ENCODE results near the gene KCTD19. TPM values are rescaled to one million over a fixed set of nuclear protein-coding genes. Genes with fewer than 3 reads are reported as not detected.
A peak's percentile ranks its signal among the peaks of the same experiment; 100 is the strongest.
"Not testable (repeated sequence)": the region's sequence is repeated elsewhere in the genome, so short reads cannot be mapped to it uniquely, and the experiment has no call there.

Gene KCTD19
- total and polyA plus RNA-seq, 3 experiments from 2014 or later, result 0.71 to 1.4 TPM; not detected in 1

DNA sequence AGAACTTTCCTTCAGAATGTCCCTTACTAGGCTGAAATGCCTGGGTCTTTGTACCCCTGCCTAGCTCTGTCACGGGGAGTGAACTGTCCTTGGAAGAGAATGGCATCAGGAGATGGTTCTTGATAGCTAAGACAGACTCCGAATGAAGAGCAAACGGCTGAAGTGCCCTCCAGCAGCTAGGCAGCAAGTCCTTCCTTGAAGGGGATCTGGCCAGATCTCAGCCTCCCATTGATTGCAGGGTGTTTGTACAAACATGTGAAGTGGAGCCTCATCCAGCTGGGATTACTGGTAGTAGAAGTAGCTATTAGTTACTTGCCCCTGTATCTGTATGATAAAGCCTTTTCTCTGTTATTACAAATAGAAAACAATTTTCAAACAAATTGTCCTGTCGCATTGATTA, 31.0 kb upstream of the KCTD19 start:
- Histone ChIP-seq H3K36me3 (ENCODE audit: insufficient read depth, low read length) (no peaks in the 10 kb centered on the region), H3K27me3 (ENCODE audit: insufficient read depth, low read length, poor library complexity, severe bottlenecking) (no peaks in the 10 kb centered on the region), H3K27ac (ENCODE audit: low read depth, low read length) (no peak overlapping the region), H3K4me1 (ENCODE audit: insufficient read depth, low read length) (no peaks in the 10 kb centered on the region), H3K9me3 (ENCODE audit: low read length) (no peaks in the 10 kb centered on the region), H3K4me3 (ENCODE audit: low read length) (no peak overlapping the region)
- H3K36me3 Mint-ChIP-seq, result no peaks in the 10 kb centered on the region
- ChIA-PET CTCF (no interaction called here), POLR2A (no interaction called here)
- no peak overlapping the region for H3K4me3 Mint-ChIP-seq
- H3K4me1 Mint-ChIP-seq, result no peaks in the 10 kb centered on the region
- no peak overlapping the region for H3K27ac Mint-ChIP-seq
- no peaks in the 10 kb centered on the region for H3K9me3 Mint-ChIP-seq
- peaks cover 5 to 36% of the 10 kb centered on the region in 2 donors for H3K27me3 Mint-ChIP-seq
- no peak for DNase-seq

DNA sequence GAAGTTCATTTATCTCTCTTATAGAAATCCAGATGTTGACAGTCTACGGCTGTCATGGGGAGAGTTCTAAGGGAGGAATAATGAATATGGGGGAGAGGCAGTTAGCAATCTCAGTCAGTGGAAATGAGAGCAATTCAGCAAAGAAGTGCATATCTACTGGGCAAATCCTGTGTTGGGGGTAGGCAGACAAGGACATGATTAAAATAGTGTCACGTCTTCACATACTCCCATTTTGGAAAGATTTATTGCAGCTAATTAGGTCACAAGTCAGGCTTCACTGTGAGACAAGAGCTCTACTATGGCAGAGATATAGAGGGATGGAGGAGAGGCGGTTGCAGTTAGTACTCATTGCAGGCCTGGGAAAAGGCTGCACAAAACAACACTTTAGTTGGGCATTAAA, 29.9 kb upstream of the KCTD19 start:
- H3K27me3 ChIP-seq (ENCODE audit: insufficient read depth, low read length, poor library complexity, severe bottlenecking), result no peaks in the 10 kb centered on the region
- H3K36me3 ChIP-seq (ENCODE audit: insufficient read depth, low read length), result no peaks in the 10 kb centered on the region
- H3K9me3 Mint-ChIP-seq, result no peaks in the 10 kb centered on the region
- no peak for DNase-seq
- ChIA-PET POLR2A (no interaction called here), CTCF (no interaction called here)
- no peaks in the 10 kb centered on the region for H3K9me3 ChIP-seq (ENCODE audit: low read length)
- no peaks in the 10 kb centered on the region for H3K4me1 ChIP-seq (ENCODE audit: insufficient read depth, low read length)
- H3K4me1 Mint-ChIP-seq, result no peaks in the 10 kb centered on the region
- H3K4me3 Mint-ChIP-seq, result no peak overlapping the region
- no peaks in the 10 kb centered on the region for H3K36me3 Mint-ChIP-seq
- H3K27ac ChIP-seq (ENCODE audit: low read depth, low read length), result no peak overlapping the region
- no peak overlapping the region for H3K4me3 ChIP-seq (ENCODE audit: low read length)
- H3K27ac Mint-ChIP-seq, result peak overlapping the region in 1 of 8 donors; percentile 13
- peaks cover 5 to 34% of the 10 kb centered on the region in 2 donors for H3K27me3 Mint-ChIP-seq

DNA sequence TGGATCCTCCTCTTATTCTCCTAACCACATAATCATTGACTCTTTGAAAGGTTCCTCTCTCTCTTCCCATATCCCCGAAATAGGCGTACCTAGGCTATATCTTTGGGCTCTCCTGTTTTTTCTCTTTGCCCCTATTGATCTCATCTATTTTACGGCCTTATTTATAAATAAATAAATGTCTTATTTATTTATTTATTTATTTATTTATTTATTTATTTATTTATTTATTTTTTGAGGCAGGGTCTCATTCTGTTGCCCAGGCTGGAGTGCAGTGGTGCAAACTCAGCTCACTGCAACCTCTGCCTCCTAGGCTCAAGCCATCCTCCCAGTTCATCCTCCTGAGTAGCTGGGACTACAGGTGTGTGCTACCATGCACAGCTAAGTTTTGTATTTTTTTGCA, 25.9 kb upstream of the KCTD19 start:
- H3K9me3 ChIP-seq (ENCODE audit: low read length), result not testable (repeated sequence)

DNA sequence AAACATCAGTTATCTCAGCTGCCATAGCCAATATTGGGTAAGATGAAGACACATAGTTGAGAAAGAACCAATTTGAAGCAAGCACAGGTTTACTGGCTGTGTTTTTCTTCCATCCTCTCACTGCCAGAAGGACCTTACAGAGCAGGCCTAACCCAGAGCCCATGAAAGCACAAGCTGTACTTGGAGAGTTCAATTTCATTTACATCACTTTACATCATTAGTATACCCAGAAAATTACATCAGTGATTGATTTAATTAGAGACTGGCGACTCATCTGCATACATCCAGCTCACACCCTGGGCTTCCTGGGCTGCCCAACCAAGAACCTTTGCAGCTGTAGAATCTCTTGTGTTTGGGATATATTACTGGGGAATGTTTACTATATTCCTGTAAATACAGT, 23.8 kb upstream of the KCTD19 start:
- H3K4me1 ChIP-seq (ENCODE audit: insufficient read depth, low read length), result no peaks in the 10 kb centered on the region
- no peaks in the 10 kb centered on the region for H3K9me3 ChIP-seq (ENCODE audit: low read length)
- no peaks in the 10 kb centered on the region for H3K27me3 ChIP-seq (ENCODE audit: insufficient read depth, low read length, poor library complexity, severe bottlenecking)
- H3K4me3 ChIP-seq (ENCODE audit: low read length), result no peak overlapping the region
- Mint-ChIP-seq H3K36me3 (no peaks in the 10 kb centered on the region), H3K4me1 (no peaks in the 10 kb centered on the region), H3K27me3 (peaks cover 5 to 13% of the 10 kb centered on the region in 2 donors), H3K9me3 (no peaks in the 10 kb centered on the region), H3K4me3 (no peak overlapping the region), H3K27ac (no peak overlapping the region)
- no peak overlapping the region for H3K27ac ChIP-seq (ENCODE audit: low read depth, low read length)
- no peak for DNase-seq
- ChIA-PET POLR2A (interaction anchor here (0.5 kb wide), 1 partner anchor 12 kb away, joined by 3 read pairs; no protein-coding TSS in a partner anchor), CTCF (no interaction called here)
- no peaks in the 10 kb centered on the region for H3K36me3 ChIP-seq (ENCODE audit: insufficient read depth, low read length)

More for the DNA sequence above, 25.9 kb upstream of the KCTD19 start:
- H3K4me3 Mint-ChIP-seq; DNase-seq; H3K4me1 Mint-ChIP-seq; H3K36me3 ChIP-seq (ENCODE audit: insufficient read depth, low read length); H3K4me3 ChIP-seq (ENCODE audit: low read length); H3K27ac ChIP-seq (ENCODE audit: low read depth, low read length); H3K9me3 Mint-ChIP-seq; H3K36me3 Mint-ChIP-seq; H3K27me3 ChIP-seq (ENCODE audit: insufficient read depth, low read length, poor library complexity, severe bottlenecking); POLR2A ChIA-PET; H3K4me1 ChIP-seq (ENCODE audit: insufficient read depth, low read length): not testable (repeated sequence)
- CTCF ChIA-PET, result interaction anchor here (1.2 kb wide), 1 partner anchor 26 kb away, joined by 3 read pairs; the partner anchor contains the start of genes KCTD19 and LRRC36
- H3K27ac Mint-ChIP-seq, result peak overlapping the region in 1 of 8 donors; percentile 18
- peaks cover 2 to 21% of the 10 kb centered on the region in 2 donors for H3K27me3 Mint-ChIP-seq

DNA sequence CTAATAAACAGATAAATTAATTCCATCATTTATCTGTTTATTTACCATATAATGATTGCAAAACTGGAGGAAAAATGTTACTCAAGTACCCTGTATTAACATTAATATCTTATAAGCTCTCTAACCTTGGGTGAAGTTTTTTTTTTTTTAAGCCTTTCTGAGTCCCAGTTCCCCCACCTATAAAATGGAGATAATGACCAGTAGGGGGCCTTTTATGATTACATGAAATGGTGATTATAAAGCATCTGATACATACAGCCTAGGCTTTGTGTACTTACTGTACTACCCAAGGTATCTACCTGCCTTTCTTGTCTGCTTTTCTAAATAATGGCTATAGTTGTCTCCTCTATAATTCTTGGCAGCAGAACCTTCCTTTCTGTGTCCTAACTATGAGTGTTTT, 22.6 kb upstream of the KCTD19 start:
- H3K4me3 ChIP-seq (ENCODE audit: low read length), result no peak overlapping the region
- CTCF ChIA-PET, result interaction anchor here (1.5 kb wide), 1 partner anchor 11 kb away, joined by 3 read pairs; no protein-coding TSS in a partner anchor
- Mint-ChIP-seq H3K27me3 (peaks cover 5 to 8% of the 10 kb centered on the region in 2 donors), H3K4me1 (no peaks in the 10 kb centered on the region), H3K27ac (no peak overlapping the region), H3K4me3 (no peak overlapping the region), H3K9me3 (no peaks in the 10 kb centered on the region), H3K36me3 (no peaks in the 10 kb centered on the region)
- peak in 1 of 5 donors; percentile 7 for DNase-seq
- H3K27me3 ChIP-seq (ENCODE audit: insufficient read depth, low read length, poor library complexity, severe bottlenecking), result peaks cover 2% of the 10 kb centered on the region
- no peaks in the 10 kb centered on the region for H3K9me3 ChIP-seq (ENCODE audit: low read length)
- POLR2A ChIA-PET, result no interaction called here
- H3K27ac ChIP-seq (ENCODE audit: low read depth, low read length), result no peak overlapping the region
- no peaks in the 10 kb centered on the region for H3K4me1 ChIP-seq (ENCODE audit: insufficient read depth, low read length)
- H3K36me3 ChIP-seq (ENCODE audit: insufficient read depth, low read length), result no peaks in the 10 kb centered on the region

DNA sequence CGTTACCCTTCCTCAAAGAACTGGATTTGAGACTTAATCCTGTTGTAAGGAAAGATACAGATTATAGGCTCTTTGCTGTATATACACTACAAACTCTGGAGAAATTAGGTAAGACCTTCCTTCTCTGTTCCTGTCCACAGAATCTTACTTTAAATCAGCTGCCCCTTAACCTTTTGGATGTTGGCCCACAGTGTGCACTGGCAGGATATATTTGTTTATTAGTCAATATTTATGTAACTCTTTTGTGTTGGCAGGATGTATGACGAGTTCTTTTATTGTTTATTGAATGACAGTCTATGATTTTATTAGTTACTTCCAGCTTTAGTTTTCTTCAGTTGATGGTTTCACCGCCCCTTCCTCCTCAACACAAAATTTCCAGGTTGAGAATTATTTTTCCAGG, 19.8 kb upstream of the KCTD19 start:
- Mint-ChIP-seq H3K36me3 (no peaks in the 10 kb centered on the region), H3K27me3 (peaks cover 10 to 12% of the 10 kb centered on the region in 2 donors), H3K9me3 (no peaks in the 10 kb centered on the region), H3K4me1 (no peaks in the 10 kb centered on the region), H3K4me3 (no peak overlapping the region), H3K27ac (no peak overlapping the region)
- Histone ChIP-seq H3K4me3 (ENCODE audit: low read length) (no peak overlapping the region), H3K27me3 (ENCODE audit: insufficient read depth, low read length, poor library complexity, severe bottlenecking) (peaks cover 4% of the 10 kb centered on the region), H3K4me1 (ENCODE audit: insufficient read depth, low read length) (no peaks in the 10 kb centered on the region), H3K36me3 (ENCODE audit: insufficient read depth, low read length) (no peaks in the 10 kb centered on the region), H3K9me3 (ENCODE audit: low read length) (no peaks in the 10 kb centered on the region), H3K27ac (ENCODE audit: low read depth, low read length) (no peak overlapping the region)
- CTCF ChIA-PET, result interaction anchor here (1.3 kb wide), 1 partner anchor 174 kb away, joined by 3 read pairs; no protein-coding TSS in a partner anchor
- no peak for DNase-seq
- POLR2A ChIA-PET, result no interaction called here

DNA sequence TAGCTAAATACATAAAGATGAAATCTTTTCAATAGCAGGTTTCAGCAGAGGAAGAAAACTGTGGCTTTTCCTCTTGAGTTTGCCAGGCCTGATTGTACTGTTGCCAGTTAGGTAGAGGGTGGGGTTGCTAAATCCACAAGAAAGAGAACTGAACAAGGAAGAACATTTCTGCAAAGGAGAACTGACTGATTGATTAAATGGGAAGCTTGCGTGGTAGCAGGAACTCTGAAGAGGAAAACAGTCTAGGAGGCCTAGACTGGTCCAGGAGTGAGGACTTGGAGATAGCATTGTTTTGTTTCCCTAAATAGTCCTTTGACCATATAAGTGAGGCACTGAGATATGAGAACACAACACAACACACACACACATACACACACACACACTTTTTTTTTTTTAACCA, 18.9 kb upstream of the KCTD19 start:
- H3K4me1 ChIP-seq (ENCODE audit: insufficient read depth, low read length), result no peaks in the 10 kb centered on the region
- no peak overlapping the region for H3K27ac ChIP-seq (ENCODE audit: low read depth, low read length)
- Mint-ChIP-seq H3K27ac (peak overlapping the region in 1 of 8 donors; percentile 8), H3K4me1 (no peaks in the 10 kb centered on the region), H3K36me3 (no peaks in the 10 kb centered on the region), H3K4me3 (no peak overlapping the region), H3K9me3 (no peaks in the 10 kb centered on the region), H3K27me3 (peaks cover 10 to 12% of the 10 kb centered on the region in 2 donors)
- no peaks in the 10 kb centered on the region for H3K36me3 ChIP-seq (ENCODE audit: insufficient read depth, low read length)
- ChIA-PET POLR2A (no interaction called here), CTCF (no interaction called here)
- no peak overlapping the region for H3K4me3 ChIP-seq (ENCODE audit: low read length)
- H3K27me3 ChIP-seq (ENCODE audit: insufficient read depth, low read length, poor library complexity, severe bottlenecking), result peaks cover 4% of the 10 kb centered on the region
- H3K9me3 ChIP-seq (ENCODE audit: low read length), result no peaks in the 10 kb centered on the region
- DNase-seq, result no peak

DNA sequence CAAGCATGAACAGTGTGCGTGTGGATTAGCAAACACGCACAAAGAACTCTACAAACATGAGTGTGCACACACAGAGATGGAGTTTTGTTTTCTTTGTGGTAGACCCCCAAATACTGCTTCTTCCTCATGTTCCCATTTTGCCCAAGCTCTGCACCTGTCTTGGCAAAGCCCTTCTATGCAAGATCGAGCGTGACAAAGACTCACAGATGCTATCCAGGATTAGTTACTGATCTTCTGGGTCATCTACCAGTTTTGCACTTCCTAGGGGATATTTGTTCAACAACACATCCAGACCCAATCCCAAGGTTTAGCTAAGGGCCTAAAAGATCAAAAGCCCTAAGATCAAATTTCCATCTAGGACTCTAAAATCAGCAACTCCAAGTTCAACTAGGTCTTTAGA, 16.1 kb upstream of the KCTD19 start:
- H3K4me1 Mint-ChIP-seq, result no peaks in the 10 kb centered on the region
- H3K4me1 ChIP-seq (ENCODE audit: insufficient read depth, low read length), result no peaks in the 10 kb centered on the region
- CTCF ChIA-PET, result no interaction called here
- POLR2A ChIA-PET, result no interaction called here
- DNase-seq, result no peak
- H3K9me3 ChIP-seq (ENCODE audit: low read length), result no peaks in the 10 kb centered on the region
- H3K4me3 ChIP-seq (ENCODE audit: low read length), result no peak overlapping the region
- no peaks in the 10 kb centered on the region for H3K9me3 Mint-ChIP-seq
- peaks cover 8 to 14% of the 10 kb centered on the region in 2 donors for H3K27me3 Mint-ChIP-seq
- no peaks in the 10 kb centered on the region for H3K36me3 Mint-ChIP-seq
- no peak overlapping the region for H3K27ac Mint-ChIP-seq
- H3K27me3 ChIP-seq (ENCODE audit: insufficient read depth, low read length, poor library complexity, severe bottlenecking), result peaks cover 4% of the 10 kb centered on the region
- no peak overlapping the region for H3K4me3 Mint-ChIP-seq
- H3K27ac ChIP-seq (ENCODE audit: low read depth, low read length), result no peak overlapping the region
- no peaks in the 10 kb centered on the region for H3K36me3 ChIP-seq (ENCODE audit: insufficient read depth, low read length)

DNA sequence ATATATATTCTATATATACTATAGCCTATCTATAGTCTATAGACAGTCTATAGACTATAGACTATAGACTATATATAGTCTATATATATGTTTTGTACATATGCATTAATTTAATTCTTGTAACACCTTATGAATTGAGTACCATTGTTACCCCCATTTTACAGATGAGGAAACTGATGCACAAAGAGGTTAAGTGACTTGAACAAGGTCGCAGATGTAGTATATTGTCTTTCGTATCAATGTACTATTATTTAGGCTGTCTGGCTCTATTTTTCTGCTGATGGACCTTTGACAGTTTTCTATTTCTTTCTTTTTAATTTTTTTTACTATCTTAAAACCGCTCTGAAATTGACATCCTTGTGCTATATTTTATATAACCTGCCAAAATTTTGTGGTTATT, 14.7 kb upstream of the KCTD19 start:
- ChIA-PET POLR2A (no interaction called here), CTCF (no interaction called here)
- Mint-ChIP-seq H3K36me3 (no peaks in the 10 kb centered on the region), H3K27me3 (peaks cover 5 to 14% of the 10 kb centered on the region in 2 donors), H3K9me3 (no peaks in the 10 kb centered on the region), H3K4me3 (no peak overlapping the region), H3K4me1 (no peaks in the 10 kb centered on the region), H3K27ac (no peak overlapping the region)
- Histone ChIP-seq H3K27ac (ENCODE audit: low read depth, low read length) (no peak overlapping the region), H3K9me3 (ENCODE audit: low read length) (no peaks in the 10 kb centered on the region), H3K36me3 (ENCODE audit: insufficient read depth, low read length) (no peaks in the 10 kb centered on the region), H3K4me1 (ENCODE audit: insufficient read depth, low read length) (no peaks in the 10 kb centered on the region), H3K4me3 (ENCODE audit: low read length) (no peak overlapping the region), H3K27me3 (ENCODE audit: insufficient read depth, low read length, poor library complexity, severe bottlenecking) (peaks cover 4% of the 10 kb centered on the region)
- no peak for DNase-seq

Data from CD8-positive, alpha-beta memory T cell (primary cell).